ENCODE results near the gene NCR2.

NCR2 gene

GRCh38 chr6:41359617-41360313, 24.4 kb downstream of the NCR2 start:
- no peak for DNase-seq (ENCODE audit: low read depth)

GRCh38 chr6:41360314-41360685, 24.9 kb downstream of the NCR2 start:
- DNase-seq (ENCODE audit: low read depth) = no peak

- DNase-seq (ENCODE audit: low read depth) = no peak
These were observed 30.7 kb downstream of the NCR2 start for GRCh38 chr6:41366150-41366549.

- DNase-seq (ENCODE audit: low read depth) = no peak
These were observed 31.7 kb downstream of the NCR2 start for GRCh38 chr6:41367061-41367460.

GRCh38 chr6:41367700-41368099, 32.3 kb downstream of the NCR2 start:
- DNase-seq (ENCODE audit: low read depth) = no peak

- no peak for DNase-seq (ENCODE audit: low read depth)
These were observed 35.2 kb downstream of the NCR2 start for GRCh38 chr6:41370488-41371111.

GRCh38 chr6:41371461-41371991, 36.1 kb downstream of the NCR2 start:
- DNase-seq (ENCODE audit: low read depth) = no peak

- DNase-seq (ENCODE audit: low read depth) = no peak
These were observed 36.8 kb downstream of the NCR2 start for GRCh38 chr6:41371992-41372831.

GRCh38 chr6:41372832-41373626, 37.6 kb downstream of the NCR2 start:
- DNase-seq (ENCODE audit: low read depth) = no peak

- DNase-seq (ENCODE audit: low read depth) = no peak
These were observed 38.2 kb downstream of the NCR2 start for GRCh38 chr6:41373627-41373918.

- no peak for DNase-seq (ENCODE audit: low read depth)
These were observed 38.7 kb downstream of the NCR2 start for GRCh38 chr6:41373919-41374617.

- DNase-seq (ENCODE audit: low read depth) = no peak
These were observed 39.5 kb downstream of the NCR2 start for GRCh38 chr6:41374618-41375590.

GRCh38 chr6:41375598-41376151, 40.3 kb downstream of the NCR2 start:
- DNase-seq (ENCODE audit: low read depth) = no peak

GRCh38 chr6:41376176-41376575, 40.8 kb downstream of the NCR2 start:
- no peak for DNase-seq (ENCODE audit: low read depth)

- no peak for DNase-seq (ENCODE audit: low read depth)
These were observed 41.7 kb downstream of the NCR2 start for GRCh38 chr6:41377071-41377470.

GRCh38 chr6:41379306-41379705, 43.9 kb downstream of the NCR2 start:
- DNase-seq (ENCODE audit: low read depth) = no peak

GRCh38 chr6:41386594-41386993, 51.2 kb downstream of the NCR2 start:
- DNase-seq (ENCODE audit: low read depth) = no peak

GRCh38 chr6:41392246-41392645, 56.8 kb downstream of the NCR2 start:
- DNase-seq (ENCODE audit: low read depth) = no peak

GRCh38 chr6:41396335-41396734, 60.9 kb downstream of the NCR2 start:
- no peak for DNase-seq (ENCODE audit: low read depth)

- DNase-seq (ENCODE audit: low read depth) = no peak
These were observed 64.0 kb downstream of the NCR2 start for GRCh38 chr6:41399424-41399823.
